HG02798 (cell line): Measurements from ENCODE around the gene HOXB6.
A peak's percentile ranks its signal among the peaks of the same experiment; 100 is the strongest.

Experiments used
- ATAC-seq: cut with Tn5 transposase; IDR thresholded peaks from one replicate; pipeline ENCODE4 v1.9.1; 2021; ENCODE audit warnings: mild to moderate bottlenecking; ENCODE audit not compliant: unreplicated experiment, poor library complexity

The HOXB6 gene

DNA sequence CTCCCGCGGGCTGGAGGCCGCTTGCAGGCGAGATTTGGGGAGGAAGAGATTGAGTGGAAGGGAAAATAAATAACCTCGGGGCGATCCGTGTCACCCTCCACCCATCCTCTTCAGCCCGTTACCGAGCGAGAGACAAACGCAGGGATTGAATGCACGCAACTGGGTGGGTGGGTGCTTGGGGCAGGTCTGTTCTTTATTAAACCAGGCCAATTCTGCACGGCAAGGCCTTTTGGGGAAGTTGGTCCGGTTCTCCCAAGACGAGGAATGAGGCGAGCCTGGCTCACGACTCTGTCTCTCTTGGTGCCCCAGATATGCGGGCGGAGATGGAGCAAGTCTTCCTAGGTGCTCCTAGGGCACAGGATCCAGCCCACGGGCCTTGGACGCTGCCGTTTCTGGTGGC, 6.4 kb upstream of the HOXB6 start:
- peak; percentile 18 for ATAC-seq

- ATAC-seq, result peak; percentile 55
Measured at GRCh38 chr17:48610282-48611211, 5.8 kb upstream of the HOXB6 start, which contains the start of gene HOXB7. HOXB7 (minus strand) TSS chr17:48611017; CDS start chr17:48610918, 99 bp downstream.

GRCh38 chr17:48609759-48610281, 5.0 kb upstream of the HOXB6 start:
- no peak for ATAC-seq

DNA sequence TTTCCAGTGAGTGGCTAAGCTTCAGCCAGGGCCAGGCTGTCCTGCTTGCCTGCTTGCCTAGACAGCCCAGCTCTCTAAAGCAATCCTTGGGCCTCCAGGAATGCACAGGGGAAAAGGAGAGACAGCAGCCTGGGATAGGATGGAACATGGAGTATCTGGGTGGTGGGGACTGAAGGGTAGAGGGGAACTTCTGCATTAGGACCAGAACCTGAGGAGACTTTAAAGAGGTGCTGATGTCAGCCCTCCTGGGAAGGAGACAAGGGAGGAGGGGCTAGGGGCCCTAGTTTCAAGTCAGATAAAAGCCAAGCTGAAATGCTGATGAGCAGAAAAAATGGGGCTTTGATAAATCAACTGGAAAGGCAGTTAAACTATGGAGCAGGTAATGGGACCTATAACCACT, 4.2 kb upstream of the HOXB6 start:
- no peak for ATAC-seq

DNA sequence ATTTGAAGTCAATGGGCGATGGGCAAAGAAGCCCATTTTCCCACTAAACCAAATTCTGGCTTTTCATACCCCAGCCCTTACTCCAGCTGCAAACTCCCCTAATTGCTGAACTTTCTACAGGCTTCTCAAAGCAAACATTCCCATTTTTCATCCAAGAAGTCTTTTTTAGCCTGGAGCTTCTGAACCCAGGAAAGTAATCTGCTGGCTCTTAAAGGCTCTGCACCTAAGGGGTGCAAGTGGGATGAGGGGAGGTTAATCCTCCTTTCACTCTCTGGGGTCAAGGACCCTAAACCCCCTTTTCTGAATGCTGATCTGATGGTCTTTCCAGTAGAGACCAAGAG, 3.7 kb upstream of the HOXB6 start:
- ATAC-seq, result no peak

GRCh38 chr17:48606892-48607614, 2.3 kb upstream of the HOXB6 start:
- ATAC-seq, result no peak

DNA sequence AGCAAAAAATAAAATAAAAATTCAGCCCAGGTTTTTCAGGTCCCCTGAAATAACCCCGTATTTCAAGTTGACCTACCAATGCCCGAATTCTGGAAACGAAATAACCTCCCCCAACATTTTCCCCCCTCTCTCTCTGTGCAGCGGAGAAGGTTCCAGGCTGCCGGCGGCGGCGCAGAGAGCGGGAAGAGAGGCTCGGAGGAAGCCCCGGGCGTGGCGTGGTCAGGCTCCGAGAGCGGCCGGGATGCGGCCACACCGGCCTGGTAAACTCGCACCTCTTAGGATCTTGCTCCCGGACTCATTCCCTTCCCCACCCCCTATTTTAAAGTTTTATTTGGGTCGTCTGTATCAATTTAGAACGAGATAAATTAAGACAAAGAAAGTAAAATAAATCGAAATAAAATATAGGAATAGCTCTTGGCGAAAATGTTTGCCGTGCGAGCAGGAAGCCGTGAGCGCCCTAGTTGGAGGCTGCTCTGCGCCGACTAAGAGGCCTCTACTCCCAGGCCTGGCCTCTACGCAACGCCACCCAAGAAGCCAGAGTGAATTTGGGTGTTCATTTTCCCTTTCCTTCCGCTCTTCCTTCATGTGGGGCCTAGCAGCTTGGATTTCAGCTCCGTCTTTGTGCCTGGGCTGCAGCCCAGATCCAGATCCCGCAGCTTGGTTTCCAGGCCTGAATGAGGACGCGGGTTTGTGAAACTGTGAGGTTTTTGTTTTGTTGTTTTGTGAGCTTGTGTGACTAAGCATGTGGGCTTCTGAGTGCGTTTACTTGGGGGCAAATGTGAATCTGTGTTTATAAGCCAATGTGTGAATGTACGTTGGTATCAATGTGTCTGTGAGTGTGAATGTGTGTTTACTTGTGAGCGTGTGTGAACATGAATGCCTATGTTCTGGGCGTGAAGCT, 1.5 kb upstream of the HOXB6 start:
- ATAC-seq, result no peak

DNA sequence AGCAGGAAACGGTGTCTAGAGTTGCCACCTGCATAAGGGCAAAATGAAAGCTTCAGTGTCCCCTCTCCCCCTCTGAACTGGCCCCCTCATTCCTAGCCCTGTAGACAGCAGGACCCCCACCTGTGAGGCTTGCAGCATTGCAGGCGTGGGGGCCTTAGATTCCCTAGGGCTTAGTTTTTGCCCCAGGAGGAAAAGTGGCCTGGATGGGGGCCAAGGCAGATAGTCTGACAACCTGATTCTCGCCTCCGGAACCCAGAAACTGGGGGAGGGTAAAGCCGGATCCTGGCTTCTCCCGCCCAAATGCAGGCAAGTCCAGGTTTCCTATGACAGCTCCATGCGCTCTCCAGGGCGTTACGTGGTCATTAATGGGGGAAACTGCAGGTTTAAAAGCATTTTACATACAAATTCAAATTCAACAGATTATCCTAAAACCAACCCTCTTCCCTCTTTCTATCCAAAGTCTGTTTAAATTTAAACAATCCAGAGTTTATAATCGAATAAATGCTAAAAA, 678 bp upstream of the HOXB6 start:
- no peak for ATAC-seq

DNA sequence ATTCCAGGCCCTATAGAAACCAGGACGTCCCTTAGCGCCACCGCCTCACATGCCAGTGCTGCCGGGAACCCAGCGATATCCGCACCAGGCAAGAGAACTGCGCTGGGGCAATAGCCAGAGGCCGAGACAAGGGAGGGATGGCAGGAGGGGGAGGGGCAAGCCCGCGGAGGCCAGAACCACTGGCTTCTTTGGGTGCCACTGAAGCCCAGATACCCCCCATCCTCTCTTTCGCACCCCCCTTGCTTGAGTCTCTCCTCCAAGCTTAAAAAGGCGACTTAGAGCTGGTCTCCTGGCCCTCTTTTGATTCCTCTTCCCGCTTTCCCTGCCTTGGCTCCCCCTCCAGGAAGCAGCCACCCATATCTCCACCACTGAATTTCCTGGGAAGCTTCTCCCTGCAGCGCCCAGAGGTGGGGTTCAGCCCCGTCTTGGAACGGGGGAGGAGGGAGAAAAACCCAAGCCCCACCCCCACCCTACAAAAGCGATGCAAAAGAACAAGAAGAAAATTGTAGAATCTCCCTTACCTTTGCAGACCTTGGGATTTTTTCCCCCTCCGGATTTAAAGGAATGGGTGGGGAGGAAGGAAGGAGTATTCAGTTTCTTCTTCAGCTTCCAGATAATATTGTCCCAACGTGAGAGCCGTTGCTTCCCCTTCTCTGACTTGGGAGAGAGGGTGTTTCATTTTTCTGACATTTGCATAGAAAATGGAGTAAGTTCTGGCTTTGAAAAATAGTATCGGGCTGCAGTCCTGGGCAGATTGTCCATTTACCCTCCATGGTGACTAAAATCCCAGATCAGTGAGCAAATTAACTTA, 622 bp downstream of the HOXB6 start:
- no peak for ATAC-seq

DNA sequence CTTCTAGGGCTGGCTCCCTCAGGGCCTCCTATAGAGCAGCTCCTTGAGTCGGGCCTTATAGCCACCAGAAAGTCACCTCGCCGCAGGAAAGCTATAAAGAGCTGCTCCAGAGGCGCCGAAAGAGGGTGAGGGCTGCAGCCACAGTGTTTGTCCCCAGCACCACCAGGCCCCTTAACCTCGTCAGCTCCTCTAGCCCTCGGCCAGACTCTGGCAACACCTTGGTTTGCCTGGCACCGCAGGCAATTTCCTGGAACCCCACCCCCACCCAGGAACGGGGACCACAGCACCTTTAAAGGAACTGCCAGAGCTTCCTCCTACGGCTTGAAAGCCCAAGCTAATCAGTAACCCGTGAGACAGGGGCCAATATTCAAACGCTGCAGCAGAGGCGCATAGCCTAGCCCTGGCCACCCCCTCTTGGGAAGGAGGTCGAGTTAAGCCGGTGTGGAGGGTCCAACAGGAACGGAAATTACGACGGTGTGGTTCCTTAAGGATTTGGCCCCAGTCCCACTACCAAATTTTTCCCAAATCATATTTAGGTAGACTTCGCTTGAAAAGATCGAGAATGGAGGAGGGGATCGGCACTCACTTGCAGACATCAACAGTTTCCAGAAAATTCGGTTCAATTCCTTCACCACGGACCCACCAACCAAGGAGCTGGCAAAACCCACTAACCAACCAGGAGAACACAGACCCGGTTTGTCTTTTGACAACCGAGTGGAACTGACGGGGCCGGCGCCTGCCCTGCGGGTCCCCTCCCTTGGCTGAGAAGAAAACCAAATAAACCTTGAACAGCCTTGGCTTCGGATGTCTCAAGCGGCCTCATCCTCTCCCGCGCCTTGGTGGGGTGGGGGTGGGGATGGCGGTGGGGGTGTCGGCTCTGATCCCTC, 3.0 kb downstream of the HOXB6 start:
- no peak for ATAC-seq

GRCh38 chr17:48601207-48601538, 3.6 kb downstream of the HOXB6 start:
- no peak for ATAC-seq

GRCh38 chr17:48600244-48601098, 4.3 kb downstream of the HOXB6 start:
- no peak for ATAC-seq

- no peak for ATAC-seq
Measured at GRCh38 chr17:48599354-48599753, 5.4 kb downstream of the HOXB6 start.

DNA sequence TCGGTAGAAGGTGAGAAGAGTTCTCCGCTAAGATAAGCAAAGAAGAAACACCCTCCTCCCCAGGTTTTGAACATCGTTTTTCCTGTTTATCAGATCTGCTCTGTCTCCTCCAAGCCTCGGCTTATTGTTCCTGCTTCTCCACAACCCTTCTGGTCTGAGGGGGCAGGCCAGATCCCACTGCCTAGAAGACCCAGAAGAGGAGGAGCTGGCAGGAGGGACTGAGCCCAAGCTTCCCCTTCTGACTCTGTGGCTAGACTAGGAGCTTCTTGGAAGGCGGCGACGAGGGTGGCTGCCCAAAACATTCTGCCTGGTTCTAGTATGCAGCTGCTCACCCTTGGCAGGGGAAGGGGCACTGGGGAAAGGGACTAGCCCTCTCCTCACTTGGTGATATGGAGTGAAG, 6.0 kb downstream of the HOXB6 start:
- no peak for ATAC-seq

- no peak for ATAC-seq
Measured at GRCh38 chr17:48597778-48598631, 6.8 kb downstream of the HOXB6 start.

DNA sequence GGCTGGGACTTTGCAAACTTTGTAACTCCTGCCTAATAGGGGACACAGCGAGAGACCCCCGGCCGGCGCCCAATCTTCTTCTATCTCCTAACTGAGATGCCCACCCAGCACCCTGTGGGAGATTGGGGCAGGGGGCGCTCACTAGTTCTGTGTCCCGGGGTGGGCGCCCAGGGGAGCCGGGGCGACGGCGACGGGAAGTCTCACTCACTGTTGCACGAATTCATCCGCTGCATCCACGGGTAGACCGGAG, 7.3 kb downstream of the HOXB6 start:
- no peak for ATAC-seq
